ENCODE data around the gene DDX54.

The DDX54 gene

GRCh38 chr12:113197518-113198077 is 12.3 kb upstream of the DDX54 start:
- no peak for DNase-seq (ENCODE audit: low read depth)
- H3K4me3 ChIP-seq (ENCODE audit: control insufficient read depth, low read depth, low read length) = no peak overlapping the region
- no peak for TF ChIP-seq CTCF (conservative IDR thresholded peaks at IDR 0.05; ENCODE audit: control insufficient read depth, insufficient read depth, low read depth, low read length)

- peak; percentile 86 for DNase-seq (ENCODE audit: low read depth)
- TF ChIP-seq CTCF (conservative IDR thresholded peaks at IDR 0.05; ENCODE audit: control insufficient read depth, insufficient read depth, low read depth, low read length) = peak; percentile 87
- no peak overlapping the region for H3K4me3 ChIP-seq (ENCODE audit: control insufficient read depth, low read depth, low read length)
These were observed 11.7 kb upstream of the DDX54 start for GRCh38 chr12:113196990-113197389.

- H3K4me3 ChIP-seq (ENCODE audit: control insufficient read depth, low read depth, low read length) = no peak overlapping the region
- no peak for DNase-seq (ENCODE audit: low read depth)
- TF ChIP-seq CTCF (conservative IDR thresholded peaks at IDR 0.05; ENCODE audit: control insufficient read depth, insufficient read depth, low read depth, low read length) = no peak
These were observed 11.3 kb upstream of the DDX54 start for GRCh38 chr12:113196582-113196981.

- TF ChIP-seq CTCF (conservative IDR thresholded peaks at IDR 0.05; ENCODE audit: control insufficient read depth, insufficient read depth, low read depth, low read length) = no peak
These were observed 10.3 kb upstream of the DDX54 start for GRCh38 chr12:113195598-113195997.

GRCh38 chr12:113194971-113195391 is 9.7 kb upstream of the DDX54 start:
- no peak for TF ChIP-seq CTCF (conservative IDR thresholded peaks at IDR 0.05; ENCODE audit: control insufficient read depth, insufficient read depth, low read depth, low read length)
- H3K4me3 ChIP-seq (ENCODE audit: control insufficient read depth, low read depth, low read length) = no peak overlapping the region
- DNase-seq (ENCODE audit: low read depth) = peak; percentile 74

More at GRCh38 chr12:113195598-113195997, 10.3 kb upstream of the DDX54 start:
- no peak overlapping the region for H3K4me3 ChIP-seq (ENCODE audit: control insufficient read depth, low read depth, low read length)
- DNase-seq (ENCODE audit: low read depth) = no peak

- no peak overlapping the region for H3K4me3 ChIP-seq (ENCODE audit: control insufficient read depth, low read depth, low read length)
These were observed 5.9 kb upstream of the DDX54 start for GRCh38 chr12:113191227-113191626.

More at GRCh38 chr12:113191227-113191626, 5.9 kb upstream of the DDX54 start:
- no peak for TF ChIP-seq CTCF (conservative IDR thresholded peaks at IDR 0.05; ENCODE audit: control insufficient read depth, insufficient read depth, low read depth, low read length)
- DNase-seq (ENCODE audit: low read depth) = no peak

Data from fibroblast of mammary gland (primary cell).